Measurements from ENCODE around the gene APOL1. TPM values are rescaled to one million over a fixed set of nuclear protein-coding genes. Genes with fewer than 3 reads are reported as not detected.
"Not testable (repeated sequence)": the region's sequence is repeated elsewhere in the genome, so short reads cannot be mapped to it uniquely, and the experiment has no call there.

Gene APOL1
- total RNA-seq, 1 donor from 2014 or later: 35.3 TPM

DNA sequence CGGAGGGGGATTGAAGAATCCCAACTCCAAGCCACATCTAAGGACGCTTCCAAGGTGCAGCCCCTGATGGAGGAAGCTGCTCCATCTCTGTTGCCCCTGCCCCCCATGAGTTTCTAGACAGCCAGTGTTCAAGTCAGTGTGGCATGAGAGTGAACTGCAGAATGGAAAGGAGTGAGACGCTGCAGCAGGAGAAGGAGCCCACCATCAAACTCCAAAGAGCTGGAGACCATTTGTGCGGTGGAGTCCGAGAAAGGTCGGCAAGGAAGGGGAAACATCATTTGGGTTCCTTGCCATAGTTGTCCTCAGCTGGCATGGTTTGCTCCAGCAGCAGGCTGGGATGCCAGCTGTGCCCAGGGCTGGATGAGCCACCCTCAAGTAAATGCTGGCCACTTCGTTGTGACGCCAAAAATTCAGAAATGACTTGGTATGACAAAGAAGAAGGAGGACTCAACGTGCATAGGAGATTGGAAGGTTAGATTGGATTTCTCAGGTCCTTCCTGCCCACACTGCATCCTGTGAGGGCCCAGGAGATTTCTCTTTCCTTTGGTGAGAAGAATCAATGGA lies 30.0 kb upstream of the APOL1 start:
- no peak for ATAC-seq
- intact Hi-C loops (cut with DNase I): no loop called here

DNA sequence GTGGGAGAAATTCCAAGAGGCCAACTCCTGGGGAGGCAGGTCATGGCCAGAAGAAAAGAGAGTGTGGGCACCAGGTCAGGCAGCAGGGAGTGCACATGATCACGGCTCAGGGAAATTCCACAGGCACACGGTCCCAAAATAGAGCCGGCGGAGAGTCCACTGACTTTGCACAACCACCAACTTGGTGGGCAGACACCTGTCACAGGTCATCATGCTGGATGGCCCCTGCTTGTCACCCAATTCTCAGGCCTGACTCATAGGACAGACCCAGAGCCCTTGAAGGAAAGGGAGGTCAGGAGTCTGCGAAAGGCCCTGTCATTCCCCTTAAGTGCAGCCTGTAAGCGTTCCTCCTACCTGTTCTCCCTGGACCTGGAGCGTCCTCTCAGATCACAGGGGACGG lies 29.4 kb upstream of the APOL1 start:
- DNase-seq (ENCODE audit: low spot score) (no peak), ATAC-seq (no peak)
- intact Hi-C loops (cut with DNase I): no loop called here

More for the DNA sequence above, 30.0 kb upstream of the APOL1 start:
- DNase-seq (ENCODE audit: low spot score): no peak

DNA sequence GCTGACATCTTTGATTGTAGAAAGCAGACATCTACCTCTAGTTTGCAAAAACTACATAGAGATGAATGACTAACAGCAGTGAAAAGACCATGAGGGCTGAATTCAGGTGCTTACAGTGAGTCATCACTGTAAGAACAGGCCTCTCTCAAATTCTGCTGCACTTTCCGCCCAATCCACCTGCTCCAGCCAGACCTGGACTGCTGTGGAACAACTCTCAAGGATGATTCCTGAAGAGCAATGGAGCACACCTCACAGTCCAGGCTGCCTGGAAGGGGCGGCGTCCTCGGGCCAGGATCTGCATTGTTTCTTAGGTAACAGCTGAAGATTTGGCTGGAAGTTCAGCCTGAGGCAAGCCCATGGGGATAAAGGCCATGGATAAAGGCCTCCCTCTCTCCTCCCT lies 28.7 kb upstream of the APOL1 start:
- ATAC-seq: no peak
- intact Hi-C loops (cut with DNase I): no loop called here
- DNase-seq (ENCODE audit: low spot score): no peak

DNA sequence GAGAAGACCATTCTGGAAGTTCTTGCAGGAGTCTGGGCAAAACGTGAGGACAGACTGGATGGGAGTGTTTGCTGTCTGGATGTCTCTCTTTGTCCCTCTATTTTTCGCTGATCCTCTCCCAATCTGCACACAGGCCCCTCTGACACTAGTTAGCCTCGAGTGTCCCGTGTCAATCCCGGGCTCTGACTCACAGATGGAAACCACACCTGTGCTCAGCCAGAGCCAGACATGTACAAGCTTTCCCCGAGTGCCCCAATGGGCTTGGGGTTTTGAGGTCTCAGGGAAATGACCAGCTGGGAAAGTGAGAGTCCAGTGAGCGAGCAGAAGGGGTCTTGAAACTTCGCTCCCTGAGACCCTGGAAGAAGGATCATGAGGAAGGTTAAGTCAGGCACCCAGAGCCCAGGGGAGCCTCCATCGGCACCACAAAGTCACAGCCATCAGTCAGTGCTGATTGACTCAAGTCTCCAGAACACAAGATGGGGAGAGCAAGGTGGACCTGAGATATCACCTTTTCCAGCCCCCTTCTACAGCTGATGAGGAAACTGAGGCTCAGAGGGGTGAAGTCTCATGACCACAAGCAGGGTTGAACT lies 27.5 kb upstream of the APOL1 start:
- DNase-seq (ENCODE audit: low spot score) (no peak), ATAC-seq (no peak)
- intact Hi-C loops (cut with DNase I): no loop called here

DNA sequence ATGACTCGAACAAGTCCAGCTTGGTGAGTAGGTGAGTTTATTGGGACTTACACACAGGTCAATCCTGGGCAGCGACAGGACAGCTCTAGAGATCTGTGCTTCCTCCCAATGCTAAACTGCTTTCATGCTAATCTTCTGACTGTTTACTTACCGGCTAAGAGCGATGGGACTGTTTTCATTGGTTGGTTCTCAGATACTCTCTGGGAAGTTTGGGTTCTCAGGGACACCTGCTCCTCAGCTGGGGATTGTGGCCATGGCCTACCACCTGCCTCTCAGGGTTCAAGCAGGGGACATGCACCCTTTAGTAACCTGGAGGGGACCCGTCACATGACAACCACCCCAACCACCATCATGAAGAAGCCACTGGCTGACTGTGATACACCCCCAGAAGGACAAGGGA lies 26.7 kb upstream of the APOL1 start:
- ATAC-seq (peak; percentile 10), DNase-seq (ENCODE audit: low spot score) (no peak)
- intact Hi-C loops (cut with DNase I): no loop called here

DNA sequence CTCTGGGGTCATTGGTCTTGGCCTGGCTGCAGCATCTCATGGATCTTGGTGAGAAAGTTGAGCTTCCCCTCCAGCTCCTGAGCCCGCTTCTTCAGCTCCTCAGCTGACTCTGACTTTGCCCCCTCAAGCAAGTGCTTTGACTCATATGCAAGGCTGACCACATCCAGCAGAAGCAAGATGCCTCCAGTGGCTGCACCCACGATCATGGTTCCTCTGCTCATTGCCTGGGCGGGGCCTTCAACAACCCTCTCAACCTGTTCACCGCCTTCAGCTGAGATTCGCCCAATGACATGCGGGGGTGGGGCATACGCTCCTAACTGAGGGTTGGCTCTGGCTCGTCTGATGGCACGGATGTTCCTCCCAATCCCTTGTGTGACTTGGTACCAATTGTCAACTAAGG lies 25.5 kb upstream of the APOL1 start:
- no peak for DNase-seq (ENCODE audit: low spot score)
- ATAC-seq: peak; percentile 12
- intact Hi-C loops (cut with DNase I): no loop called here

DNA sequence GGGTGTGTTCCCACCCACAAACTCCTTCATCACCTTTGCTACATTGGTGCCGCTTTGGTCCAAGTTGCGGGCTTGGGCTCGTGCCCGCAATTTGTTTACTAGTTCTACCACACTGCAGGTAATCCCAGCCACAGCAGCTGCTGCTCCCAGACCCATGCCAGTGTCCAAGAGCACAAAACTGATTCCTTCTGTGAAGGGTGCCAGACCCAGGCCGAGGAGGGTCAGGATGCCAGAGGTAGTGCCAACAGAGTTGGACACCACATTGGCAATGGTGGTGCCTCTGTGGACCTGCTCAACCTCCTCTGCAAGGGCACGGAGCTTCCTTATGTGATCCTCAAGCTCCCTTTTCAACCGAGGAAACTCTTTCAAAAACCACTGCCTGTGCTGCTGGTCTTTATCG lies 25.1 kb upstream of the APOL1 start:
- intact Hi-C loops (cut with DNase I): no loop called here
- no peak for ATAC-seq
- DNase-seq (ENCODE audit: low spot score): no peak

DNA sequence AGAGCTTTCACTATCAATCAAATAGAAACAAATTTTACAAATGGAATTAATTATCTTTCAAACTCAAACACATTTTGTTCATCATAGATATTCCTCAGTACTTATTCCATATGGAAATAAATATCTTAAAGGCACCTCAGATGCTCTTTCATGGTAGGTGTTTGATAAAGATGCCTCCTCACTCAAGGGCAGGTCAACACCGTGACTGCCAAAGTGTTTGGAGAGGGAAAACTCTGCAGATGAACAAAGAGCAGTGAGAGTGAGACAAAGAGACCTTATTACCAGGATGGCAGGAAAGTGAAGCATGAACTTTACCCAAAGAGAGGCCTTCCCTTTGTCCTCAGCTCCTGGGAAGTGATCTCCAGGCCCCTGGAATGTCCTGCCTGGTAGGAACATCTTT lies 24.6 kb upstream of the APOL1 start:
- ATAC-seq; DNase-seq (ENCODE audit: low spot score); intact Hi-C loops (cut with DNase I): not testable (repeated sequence)

DNA sequence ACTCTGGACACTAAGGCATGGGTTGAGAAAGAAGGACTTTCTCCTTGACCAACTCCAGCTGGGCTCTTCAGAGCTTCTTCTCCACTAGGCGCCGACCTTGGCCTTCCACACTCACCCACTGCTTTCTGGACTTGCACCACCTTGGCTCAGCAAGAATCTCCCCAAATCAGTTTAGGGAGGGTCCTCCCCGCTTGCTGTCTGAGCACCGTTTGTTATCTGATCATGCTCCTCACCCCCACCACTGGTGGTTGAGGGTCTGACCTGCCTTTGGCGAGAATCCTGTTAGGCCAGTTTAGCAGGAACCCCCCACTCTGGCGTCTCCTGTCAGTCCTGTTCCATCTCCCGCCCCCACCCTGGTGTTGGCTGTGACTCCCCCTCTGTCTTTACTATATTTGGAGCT lies 24.0 kb upstream of the APOL1 start:
- ATAC-seq (no peak), DNase-seq (ENCODE audit: low spot score) (no peak)
- intact Hi-C loops (cut with DNase I): no loop called here

DNA sequence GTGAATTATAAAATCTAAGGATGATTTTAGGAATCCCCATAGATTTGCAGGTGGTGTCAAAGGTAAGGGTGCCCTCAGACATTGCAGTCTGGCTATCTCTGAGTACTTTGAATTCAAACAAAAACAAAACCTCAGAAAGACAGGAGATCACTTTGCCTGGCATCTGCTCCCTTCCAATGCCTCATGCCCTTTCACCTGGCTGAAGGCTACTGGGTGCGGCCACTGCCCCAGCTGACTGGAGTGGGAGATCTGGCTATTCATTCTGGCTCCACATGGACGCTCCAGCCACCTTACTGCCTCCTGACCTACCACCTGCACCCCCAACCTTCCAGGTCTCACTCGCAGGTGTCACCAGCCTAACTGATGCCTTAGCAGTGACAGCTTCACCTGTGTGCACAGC lies 23.3 kb upstream of the APOL1 start:
- intact Hi-C loops (cut with DNase I); ATAC-seq; DNase-seq (ENCODE audit: low spot score): not testable (repeated sequence)

DNA sequence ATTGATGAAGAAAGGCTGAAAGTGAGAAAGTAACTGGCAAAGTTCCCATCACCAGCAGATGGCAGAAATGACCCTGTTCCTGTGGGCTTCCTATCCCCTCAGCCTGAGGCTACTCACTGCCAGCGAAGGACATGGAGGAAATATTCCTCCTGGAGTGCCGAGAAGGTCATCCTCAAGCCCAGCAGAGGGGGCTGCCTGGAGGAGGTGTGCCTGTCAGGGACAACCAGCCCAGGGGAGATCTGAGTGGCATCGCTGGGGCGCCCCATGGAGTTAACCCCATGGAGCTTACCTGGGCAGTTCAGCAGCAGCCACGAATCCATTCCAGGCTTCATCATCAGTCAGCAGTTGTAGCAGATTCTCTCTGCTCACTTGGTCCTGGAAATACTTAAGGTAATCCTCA lies 21.9 kb upstream of the APOL1 start:
- ATAC-seq; intact Hi-C loops (cut with DNase I); DNase-seq (ENCODE audit: low spot score): not testable (repeated sequence)

DNA sequence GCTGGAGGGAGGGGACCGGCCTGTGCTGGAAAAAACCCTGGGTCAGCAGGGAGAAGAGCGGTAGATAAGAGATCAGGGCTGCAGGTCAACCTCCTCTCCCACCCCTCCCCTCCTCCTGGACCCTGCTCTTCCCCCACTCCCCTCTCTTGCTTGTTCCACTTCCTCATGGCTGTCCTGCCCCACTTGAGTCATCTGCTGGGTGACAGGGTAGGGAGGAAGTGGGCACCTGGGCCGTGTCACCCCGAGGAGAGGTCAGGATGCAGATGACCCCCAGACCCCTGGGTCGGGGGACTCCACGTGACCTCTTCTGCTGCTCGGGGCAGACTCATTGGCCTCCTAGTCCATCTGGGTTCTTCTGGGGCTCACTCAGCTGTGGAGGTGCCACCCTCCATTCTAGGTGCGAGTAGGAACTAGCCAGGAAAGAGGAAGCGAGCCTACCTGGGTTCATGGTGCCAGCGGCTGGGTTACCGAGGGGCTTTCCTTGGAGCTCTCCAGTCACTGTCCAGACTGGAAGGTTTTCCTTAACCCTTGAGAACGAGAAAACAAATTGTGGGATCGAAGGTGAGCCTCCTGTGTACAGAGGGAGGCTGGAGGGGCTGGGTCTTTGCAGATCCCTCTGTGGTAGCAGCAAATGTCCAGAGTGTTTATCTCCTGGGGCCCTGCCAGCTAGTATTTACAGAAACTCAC lies 20.1 kb upstream of the APOL1 start:
- intact Hi-C loops (cut with DNase I): no loop called here
- DNase-seq (ENCODE audit: low spot score) (no peak), ATAC-seq (no peak)

DNA sequence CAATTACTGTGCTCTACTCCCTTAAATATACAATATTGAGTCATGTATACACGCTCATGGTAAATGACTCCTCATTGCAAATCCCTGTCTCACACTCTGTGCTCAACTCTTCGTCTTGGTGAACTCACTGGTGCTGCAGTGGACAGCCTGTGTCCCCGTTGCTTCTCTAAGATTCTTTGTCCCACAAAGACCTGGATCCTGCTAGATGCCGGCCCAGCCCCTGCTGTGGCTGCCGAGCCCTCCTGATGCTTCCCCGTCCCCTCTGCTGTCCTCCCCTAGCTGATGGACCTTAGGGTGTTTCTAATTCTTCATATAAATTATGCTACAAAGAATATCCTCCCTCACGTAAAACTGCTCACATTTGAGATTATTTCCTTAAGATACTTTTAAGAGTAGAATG lies 19.1 kb upstream of the APOL1 start:
- DNase-seq (ENCODE audit: low spot score) (no peak), ATAC-seq (no peak)
- intact Hi-C loops (cut with DNase I): no loop called here

DNA sequence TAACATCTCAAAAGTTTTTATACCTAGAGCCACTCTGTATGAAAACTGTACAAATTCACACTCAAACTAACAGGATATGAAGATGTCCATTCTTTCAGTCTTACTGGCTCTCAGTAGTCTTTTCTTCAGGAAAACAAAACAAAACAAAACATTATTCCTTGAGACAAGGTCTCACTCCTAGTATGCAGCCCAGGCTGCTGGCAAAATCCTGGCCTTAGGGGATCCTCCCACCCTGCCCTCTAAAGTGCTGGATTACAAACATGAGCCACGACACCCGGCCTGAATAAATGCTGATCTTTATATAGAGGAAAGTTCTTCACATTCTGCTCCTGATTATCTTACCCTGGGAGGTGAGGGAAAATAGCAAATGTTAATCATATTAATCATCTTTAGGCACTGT lies 18.7 kb upstream of the APOL1 start:
- ATAC-seq: no peak
- no peak for DNase-seq (ENCODE audit: low spot score)
- intact Hi-C loops (cut with DNase I): no loop called here

DNA sequence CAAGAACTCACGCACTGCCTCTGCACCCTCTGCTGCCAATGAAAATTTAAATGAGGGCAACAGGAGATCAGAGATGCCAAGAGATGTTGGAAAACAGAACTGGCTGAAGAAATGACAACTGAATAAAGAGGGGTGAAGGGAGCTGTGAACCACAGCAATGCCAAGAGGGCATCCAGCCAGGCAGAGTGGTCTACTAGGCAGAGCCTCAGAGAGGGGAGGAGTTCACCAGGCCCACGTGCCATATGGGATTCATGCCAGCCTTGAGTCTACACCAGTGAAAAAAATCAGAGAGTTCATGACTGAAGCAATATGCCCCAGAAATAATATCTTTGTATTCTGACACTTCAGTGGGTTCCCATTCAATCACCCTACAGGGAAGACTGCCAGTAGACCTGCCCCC lies 18.0 kb upstream of the APOL1 start:
- intact Hi-C loops (cut with DNase I): no loop called here
- ATAC-seq (no peak), DNase-seq (ENCODE audit: low spot score) (peak; percentile 61)

DNA sequence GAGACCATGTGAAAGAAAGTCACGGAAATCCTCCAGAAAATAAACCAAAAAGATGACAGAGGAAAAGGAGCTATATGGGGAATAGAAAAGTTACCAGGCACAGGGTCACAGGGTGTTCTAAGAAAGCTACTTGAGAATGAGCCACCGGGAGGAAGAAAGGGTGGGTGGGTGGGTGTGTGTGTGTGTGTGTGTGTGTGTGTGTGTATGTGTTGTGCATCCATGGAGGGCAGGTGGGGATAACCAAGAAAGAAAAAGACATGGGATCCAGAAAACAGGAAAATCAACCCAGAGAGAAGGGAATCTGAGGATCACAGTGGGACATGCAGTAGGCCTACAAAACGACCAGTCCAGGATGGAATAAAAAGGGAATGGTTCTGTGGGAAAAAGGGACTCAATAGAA lies 17.3 kb upstream of the APOL1 start:
- DNase-seq (ENCODE audit: low spot score) (no peak), ATAC-seq (no peak)
- intact Hi-C loops (cut with DNase I): no loop called here

DNA sequence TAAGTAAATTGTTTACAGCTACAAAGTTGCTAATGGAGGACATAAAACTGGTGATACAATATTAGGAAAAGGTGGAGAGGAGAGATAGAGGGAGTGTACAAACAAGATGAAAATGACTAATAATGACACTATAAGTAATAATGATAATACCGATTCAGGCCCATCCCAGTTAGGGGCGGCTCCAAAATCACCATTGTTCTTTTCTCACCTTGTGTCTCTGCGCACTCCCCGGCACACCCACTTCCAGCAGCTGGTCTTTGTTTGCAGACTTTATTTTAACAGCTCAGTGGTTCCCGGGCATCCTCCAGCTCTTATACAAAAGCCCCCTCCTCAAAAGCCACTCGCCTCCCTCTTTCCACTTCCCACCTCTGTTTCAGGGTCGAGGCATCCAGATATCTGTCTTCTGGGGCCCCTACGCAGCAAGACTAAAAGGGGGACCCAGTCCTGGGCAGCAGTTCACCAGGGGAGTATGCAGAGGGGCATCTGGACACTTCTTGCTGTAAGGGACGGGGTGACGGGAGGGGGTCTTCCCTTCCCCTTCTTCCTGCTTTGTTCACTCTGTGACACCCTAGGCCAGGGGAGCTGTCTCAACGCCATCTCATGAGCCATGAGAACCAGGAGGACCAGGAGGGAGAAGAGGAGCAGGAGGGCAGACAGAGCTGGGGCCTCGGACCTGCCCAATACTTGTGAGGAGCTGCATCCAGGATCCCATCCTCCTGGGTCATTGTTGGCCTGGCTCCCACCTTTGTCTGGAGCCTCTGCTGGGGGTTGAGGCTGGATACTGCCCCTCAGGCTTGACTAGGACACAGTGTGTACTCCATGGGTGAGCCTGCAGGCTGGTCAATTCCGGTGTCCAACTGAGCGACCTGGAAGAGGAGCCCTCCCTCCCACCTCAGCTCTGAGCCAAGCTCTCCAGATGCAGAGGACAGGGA lies 16.3 kb upstream of the APOL1 start:
- no peak for DNase-seq (ENCODE audit: low spot score)
- intact Hi-C loops (cut with DNase I): no loop called here
- no peak for ATAC-seq

DNA sequence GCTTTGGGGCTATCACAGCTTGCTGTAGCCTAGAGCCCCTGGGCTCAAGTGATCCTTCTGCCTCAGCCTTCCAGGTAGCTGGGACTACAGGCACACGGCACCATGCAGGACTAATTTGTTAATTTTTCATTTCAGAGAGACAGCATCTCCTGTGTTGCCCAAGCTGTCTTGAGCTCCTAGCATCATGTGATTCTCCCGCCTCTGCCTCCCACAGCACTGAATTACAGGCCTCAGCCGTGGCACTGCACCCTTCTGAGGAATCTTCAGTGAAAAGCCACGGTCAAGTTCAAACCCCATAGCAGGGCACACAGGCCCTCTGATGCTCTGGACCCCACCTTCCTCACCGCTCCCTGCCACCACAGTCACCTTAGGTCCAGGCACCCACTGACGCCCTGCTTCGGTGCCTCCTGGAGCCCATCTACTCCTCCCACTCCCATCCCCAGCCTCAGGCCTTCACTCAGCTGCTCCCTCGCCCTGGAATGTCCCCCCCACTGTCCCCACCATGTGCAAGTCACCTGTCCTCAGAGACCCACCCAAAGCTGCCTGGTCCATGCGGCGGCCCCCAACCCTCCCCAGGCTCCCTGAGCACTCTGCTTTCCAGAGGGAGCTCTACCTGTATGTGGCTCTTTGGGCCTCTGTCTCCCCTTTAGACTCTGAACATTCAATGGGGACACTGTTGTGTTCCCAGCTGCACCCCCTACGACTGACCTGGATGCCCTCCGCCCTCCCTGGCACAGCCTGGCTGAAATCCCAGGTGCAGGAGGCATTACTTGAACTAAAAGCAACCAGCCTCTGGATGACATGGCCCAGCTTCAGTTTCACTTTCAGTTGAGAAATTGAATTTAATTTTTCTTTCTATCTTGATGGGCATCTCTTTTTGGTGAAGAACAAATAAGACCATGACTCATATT lies 15.2 kb upstream of the APOL1 start:
- DNase-seq (ENCODE audit: low spot score) (no peak), ATAC-seq (peak; percentile 21)
- intact Hi-C loops (cut with DNase I): no loop called here
